ENCODE results near the gene CACNB4. TPM values are rescaled to one million over a fixed set of nuclear protein-coding genes. Genes with fewer than 3 reads are reported as not detected.

The CACNB4 gene
- total and polyA plus RNA-seq, 2 donors = 3.0 to 3.5 TPM

DNA sequence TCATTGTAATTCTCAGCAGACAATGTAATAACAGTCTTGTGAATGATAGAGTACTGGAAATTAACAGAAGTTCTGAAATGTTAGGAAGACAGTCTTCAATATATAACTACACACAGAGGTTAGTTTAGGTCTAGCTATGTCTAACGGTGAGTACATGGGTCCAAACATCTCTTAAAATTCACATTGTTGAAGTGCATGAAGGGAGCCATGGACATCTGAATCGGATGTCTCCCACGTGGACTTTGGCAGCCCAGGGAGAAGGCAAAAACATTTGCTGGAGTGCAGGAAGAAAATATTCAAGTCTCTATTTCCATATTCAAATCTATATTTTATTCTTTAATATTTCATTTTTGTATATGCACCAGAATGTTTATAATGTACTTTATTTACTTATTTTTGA is 34.8 kb downstream of the CACNB4 start:
- Histone ChIP-seq H3K27me3 (ENCODE audit: control insufficient read depth in 2 of 2, insufficient read depth in 1 of 2, low read length in 1 of 2) (no peaks in the 10 kb centered on the region), H3K4me3 (ENCODE audit: low read length in 2 of 2) (no peak overlapping the region)

DNA sequence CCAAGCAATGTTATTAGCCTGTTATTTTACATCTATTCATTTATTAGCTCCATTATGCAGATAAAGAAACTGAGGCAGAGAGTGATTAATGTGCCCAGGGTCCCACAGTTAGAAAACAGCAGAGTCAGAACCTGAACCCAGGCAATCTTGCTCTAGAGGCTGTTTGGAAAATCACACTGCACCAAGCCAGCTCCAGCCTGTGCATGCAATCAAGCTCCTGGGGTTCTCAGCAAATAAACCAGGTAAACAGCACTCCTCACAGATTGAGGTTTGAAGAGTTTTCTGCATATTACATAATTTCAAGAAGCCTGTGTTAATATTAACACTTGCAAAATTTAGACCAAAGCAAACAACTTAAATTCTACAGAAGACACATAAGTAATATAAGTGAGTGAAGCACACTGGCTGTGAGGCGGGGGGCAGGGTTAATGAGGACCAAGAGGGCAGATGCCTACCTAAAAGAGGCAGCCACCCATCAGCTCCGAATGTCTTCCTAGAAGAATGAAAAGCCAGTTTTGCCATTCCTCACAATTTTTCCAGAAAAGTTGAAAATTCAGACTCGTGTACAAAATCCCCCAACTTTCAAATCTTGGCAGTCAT is 35.4 kb downstream of the CACNB4 start:
- Histone ChIP-seq H3K27me3 (ENCODE audit: control insufficient read depth in 2 of 2, insufficient read depth in 1 of 2, low read length in 1 of 2) (no peaks in the 10 kb centered on the region), H3K27ac (ENCODE audit: low read depth in 1 of 2, low read length in 1 of 2) (no peak overlapping the region), H3K36me3 (ENCODE audit: control insufficient read depth in 2 of 2, insufficient read depth in 2 of 2, low read length in 1 of 2) (no peaks in the 10 kb centered on the region), H3K9me3 (ENCODE audit: control insufficient read depth in 2 of 2, insufficient read depth in 1 of 2, low read length in 1 of 2) (no peaks in the 10 kb centered on the region), H3K4me1 (ENCODE audit: control insufficient read depth in 2 of 2, insufficient read depth in 2 of 2, low read length in 2 of 2) (peaks cover 0 to 5% of the 10 kb centered on the region in 2 donors), H3K4me3 (ENCODE audit: low read length in 2 of 2) (no peak overlapping the region)
- no peak for DNase-seq (ENCODE audit: low read depth in 6 of 9, low spot score in 9 of 9)
- 87% methylated on average over 3 of the region's 3 CpGs for WGBS

More for the DNA sequence above, 34.8 kb downstream of the CACNB4 start:
- Histone ChIP-seq H3K36me3 (ENCODE audit: control insufficient read depth in 2 of 2, insufficient read depth in 2 of 2, low read length in 1 of 2) (no peaks in the 10 kb centered on the region), H3K4me1 (ENCODE audit: control insufficient read depth in 2 of 2, insufficient read depth in 2 of 2, low read length in 2 of 2) (peaks cover 0 to 5% of the 10 kb centered on the region in 2 donors), H3K27ac (ENCODE audit: low read depth in 1 of 2, low read length in 1 of 2) (no peak overlapping the region), H3K9me3 (ENCODE audit: control insufficient read depth in 2 of 2, insufficient read depth in 1 of 2, low read length in 1 of 2) (no peaks in the 10 kb centered on the region)
- no peak for DNase-seq (ENCODE audit: low read depth in 6 of 9, low spot score in 9 of 9)
- WGBS = 95% methylated on average over 3 of the region's 3 CpGs

DNA sequence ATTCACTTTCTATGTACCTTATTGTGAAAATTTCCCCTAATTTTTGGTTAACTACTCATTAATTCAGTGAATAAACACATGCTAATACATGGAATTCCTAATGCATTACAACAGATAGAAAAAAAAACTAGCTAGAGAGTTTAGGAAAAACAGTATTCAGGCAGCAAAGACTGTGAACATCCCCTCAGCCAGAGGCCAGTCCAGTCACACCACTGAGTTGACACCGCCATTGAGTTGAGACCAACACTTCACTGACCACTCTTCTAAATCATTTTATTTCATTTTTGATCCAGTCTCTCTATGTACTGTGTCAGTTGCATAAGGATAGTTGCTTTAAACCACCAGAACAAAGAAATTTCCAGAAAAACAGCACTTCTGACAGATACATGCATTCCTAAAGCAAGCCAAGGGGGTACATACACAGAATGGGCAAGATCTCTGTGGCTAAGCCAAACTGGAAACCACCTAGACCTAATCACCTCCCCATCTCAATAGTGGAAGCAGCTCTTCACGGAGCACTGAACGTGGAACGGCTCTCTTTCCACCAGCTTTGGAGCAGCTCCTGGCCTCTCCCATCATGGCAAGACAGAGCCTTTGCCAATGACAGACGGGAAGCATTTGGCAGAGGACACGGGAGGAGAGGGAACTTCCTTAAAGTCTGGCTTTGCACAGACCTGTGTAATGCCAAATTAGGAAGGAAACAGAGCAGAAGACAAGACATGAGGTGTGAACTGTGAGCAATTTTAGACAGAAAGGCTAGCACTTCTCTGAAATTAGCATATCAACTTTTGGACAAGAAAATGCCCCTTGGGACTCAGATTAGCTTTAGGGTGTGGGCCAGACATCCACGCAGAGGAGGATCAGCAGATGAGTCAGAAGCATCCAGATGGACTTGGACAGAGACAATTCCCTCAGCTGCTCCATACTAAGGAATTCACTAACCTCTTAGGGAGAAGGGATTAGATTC is 36.4 kb downstream of the CACNB4 start:
- H3K27ac ChIP-seq (ENCODE audit: low read depth in 1 of 2, low read length in 1 of 2) = peak overlapping the region in 1 of 2 donors; percentile 20
- no peaks in the 10 kb centered on the region for H3K9me3 ChIP-seq (ENCODE audit: control insufficient read depth in 2 of 2, insufficient read depth in 1 of 2, low read length in 1 of 2)
- no peaks in the 10 kb centered on the region for H3K36me3 ChIP-seq (ENCODE audit: control insufficient read depth in 2 of 2, insufficient read depth in 2 of 2, low read length in 1 of 2)
- H3K4me3 ChIP-seq (ENCODE audit: low read length in 2 of 2) = no peak overlapping the region
- H3K4me1 ChIP-seq (ENCODE audit: control insufficient read depth in 2 of 2, insufficient read depth in 2 of 2, low read length in 2 of 2) = peaks cover 0 to 5% of the 10 kb centered on the region in 2 donors
- WGBS = 71% methylated on average over 7 of the region's 7 CpGs
- no peaks in the 10 kb centered on the region for H3K27me3 ChIP-seq (ENCODE audit: control insufficient read depth in 2 of 2, insufficient read depth in 1 of 2, low read length in 1 of 2)
- DNase-seq (ENCODE audit: low read depth in 6 of 9, low spot score in 9 of 9) = no peak

DNA sequence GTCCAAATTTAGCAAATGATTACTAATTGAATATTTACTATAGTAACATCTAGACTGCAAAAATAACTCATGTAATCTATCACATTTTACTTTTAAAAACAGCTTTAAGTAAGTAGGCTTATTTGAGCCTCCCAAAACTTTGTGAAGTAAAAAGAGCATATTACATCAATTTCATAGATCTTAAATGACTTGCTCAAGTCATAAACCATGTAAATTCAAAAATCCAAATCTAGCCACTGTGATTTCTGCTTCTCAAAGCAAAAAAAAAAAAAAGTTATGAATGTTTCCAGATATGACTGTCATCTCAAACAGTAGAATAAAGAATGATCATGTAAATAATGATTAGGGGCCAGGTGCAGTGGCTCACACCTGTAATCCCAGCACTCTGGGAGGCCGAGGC is 37.5 kb downstream of the CACNB4 start:
- Histone ChIP-seq H3K27ac (ENCODE audit: low read depth in 1 of 2, low read length in 1 of 2) (no peak overlapping the region), H3K9me3 (ENCODE audit: control insufficient read depth in 2 of 2, insufficient read depth in 1 of 2, low read length in 1 of 2) (no peaks in the 10 kb centered on the region), H3K4me3 (ENCODE audit: low read length in 2 of 2) (no peak overlapping the region), H3K27me3 (ENCODE audit: control insufficient read depth in 2 of 2, insufficient read depth in 1 of 2, low read length in 1 of 2) (no peaks in the 10 kb centered on the region), H3K4me1 (ENCODE audit: control insufficient read depth in 2 of 2, insufficient read depth in 2 of 2, low read length in 2 of 2) (peaks cover 0 to 5% of the 10 kb centered on the region in 2 donors), H3K36me3 (ENCODE audit: control insufficient read depth in 2 of 2, insufficient read depth in 2 of 2, low read length in 1 of 2) (no peaks in the 10 kb centered on the region)
- DNase-seq (ENCODE audit: low read depth in 6 of 9, low spot score in 9 of 9) = no peak
- WGBS = 90% methylated on average over 1 of the region's 1 CpG

DNA sequence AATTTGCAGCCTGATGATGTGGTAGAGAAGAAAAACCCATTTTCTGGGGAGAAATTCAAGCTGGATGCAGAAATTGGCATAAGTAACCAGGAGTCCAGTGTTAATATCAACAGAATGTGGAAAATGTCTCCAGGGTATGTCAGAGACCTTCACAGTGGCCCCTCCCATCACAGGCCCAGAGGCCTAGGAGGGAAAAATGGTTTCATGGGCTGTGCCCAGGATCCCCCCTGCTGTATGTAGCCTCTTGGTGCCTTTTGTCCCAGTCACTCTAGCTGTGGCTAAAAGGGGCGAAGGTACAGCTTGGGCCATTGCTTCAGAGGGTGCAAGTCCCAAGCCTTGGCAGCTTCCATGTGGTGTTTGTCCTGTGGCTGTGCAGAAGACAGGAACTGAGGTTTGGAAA is 40.2 kb downstream of the CACNB4 start:
- Histone ChIP-seq H3K4me1 (ENCODE audit: control insufficient read depth in 2 of 2, insufficient read depth in 2 of 2, low read length in 2 of 2) (peaks cover 0 to 5% of the 10 kb centered on the region in 2 donors), H3K36me3 (ENCODE audit: control insufficient read depth in 2 of 2, insufficient read depth in 2 of 2, low read length in 1 of 2) (no peaks in the 10 kb centered on the region), H3K27ac (ENCODE audit: low read depth in 1 of 2, low read length in 1 of 2) (no peak overlapping the region), H3K4me3 (ENCODE audit: low read length in 2 of 2) (no peak overlapping the region), H3K27me3 (ENCODE audit: control insufficient read depth in 2 of 2, insufficient read depth in 1 of 2, low read length in 1 of 2) (no peaks in the 10 kb centered on the region), H3K9me3 (ENCODE audit: control insufficient read depth in 2 of 2, insufficient read depth in 1 of 2, low read length in 1 of 2) (no peaks in the 10 kb centered on the region)
- 90% methylated on average over 1 of the region's 1 CpG for WGBS
- no peak for DNase-seq (ENCODE audit: low read depth in 6 of 9, low spot score in 9 of 9)

DNA sequence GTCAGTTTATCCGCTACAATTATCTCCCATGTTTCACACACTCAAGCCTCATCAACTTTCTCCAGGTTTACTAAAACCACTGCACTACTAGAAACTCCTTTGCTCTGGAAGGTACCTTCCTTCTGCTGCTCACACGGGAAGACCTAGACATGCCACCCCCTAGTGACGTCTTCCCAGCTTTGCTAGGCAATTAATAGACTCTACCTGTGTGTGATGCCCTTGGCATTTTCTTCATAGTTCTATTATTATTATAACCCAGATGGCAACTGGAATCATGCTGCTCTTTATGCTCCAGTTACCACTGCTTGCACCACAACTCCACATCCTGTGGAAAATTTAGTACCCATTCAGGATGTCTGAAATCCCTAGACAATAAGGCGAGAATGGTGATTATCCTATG is 42.4 kb downstream of the CACNB4 start:
- WGBS = 96% methylated on average over 4 of the region's 4 CpGs
- H3K27me3 ChIP-seq (ENCODE audit: control insufficient read depth in 2 of 2, insufficient read depth in 1 of 2, low read length in 1 of 2) = no peaks in the 10 kb centered on the region
- no peaks in the 10 kb centered on the region for H3K36me3 ChIP-seq (ENCODE audit: control insufficient read depth in 2 of 2, insufficient read depth in 2 of 2, low read length in 1 of 2)
- no peaks in the 10 kb centered on the region for H3K4me1 ChIP-seq (ENCODE audit: control insufficient read depth in 2 of 2, insufficient read depth in 2 of 2, low read length in 2 of 2)
- no peak for DNase-seq (ENCODE audit: low read depth in 6 of 9, low spot score in 9 of 9)
- H3K9me3 ChIP-seq (ENCODE audit: control insufficient read depth in 2 of 2, insufficient read depth in 1 of 2, low read length in 1 of 2) = no peaks in the 10 kb centered on the region
- H3K4me3 ChIP-seq (ENCODE audit: low read length in 2 of 2) = no peak overlapping the region
- H3K27ac ChIP-seq (ENCODE audit: low read depth in 1 of 2, low read length in 1 of 2) = no peak overlapping the region

DNA sequence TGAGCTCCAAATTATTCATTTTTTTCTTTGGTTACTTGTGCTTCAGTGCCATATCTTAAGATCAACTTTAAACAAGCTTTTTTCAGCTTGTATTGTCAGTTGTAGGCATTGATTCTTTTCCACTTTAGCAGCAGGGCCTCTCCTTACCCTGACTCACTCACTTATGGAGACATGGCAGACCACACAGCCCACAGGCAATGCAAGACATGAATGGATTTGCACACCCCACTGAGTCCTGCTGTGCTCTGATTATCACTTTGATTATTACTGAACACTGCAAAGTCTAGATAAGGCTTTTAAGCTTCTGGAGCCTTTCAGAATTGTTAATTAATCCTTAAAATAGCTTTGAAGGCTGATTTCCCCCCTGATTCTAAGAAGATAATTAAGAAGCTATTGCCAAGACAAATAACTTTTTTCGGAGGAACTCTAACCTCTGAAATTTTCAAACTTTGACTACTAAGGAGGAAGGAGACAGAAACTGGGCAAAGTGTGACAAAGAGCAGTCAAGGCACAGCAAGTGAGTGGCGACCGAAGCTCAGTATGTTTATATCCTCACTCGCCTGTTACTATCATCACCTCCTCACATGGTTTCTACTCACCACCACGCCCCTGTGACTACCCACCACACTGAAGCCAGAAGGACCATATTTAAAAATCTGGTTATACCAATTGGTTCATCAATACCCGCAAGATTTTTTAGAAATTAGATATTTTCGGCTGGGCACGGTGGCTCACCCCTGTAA is 43.3 kb downstream of the CACNB4 start:
- H3K4me3 ChIP-seq (ENCODE audit: low read length in 2 of 2) = no peak overlapping the region
- no peaks in the 10 kb centered on the region for H3K27me3 ChIP-seq (ENCODE audit: control insufficient read depth in 2 of 2, insufficient read depth in 1 of 2, low read length in 1 of 2)
- H3K36me3 ChIP-seq (ENCODE audit: control insufficient read depth in 2 of 2, insufficient read depth in 2 of 2, low read length in 1 of 2) = no peaks in the 10 kb centered on the region
- no peaks in the 10 kb centered on the region for H3K9me3 ChIP-seq (ENCODE audit: control insufficient read depth in 2 of 2, insufficient read depth in 1 of 2, low read length in 1 of 2)
- no peak overlapping the region for H3K27ac ChIP-seq (ENCODE audit: low read depth in 1 of 2, low read length in 1 of 2)
- no peaks in the 10 kb centered on the region for H3K4me1 ChIP-seq (ENCODE audit: control insufficient read depth in 2 of 2, insufficient read depth in 2 of 2, low read length in 2 of 2)
- DNase-seq (ENCODE audit: low read depth in 6 of 9, low spot score in 9 of 9) = no peak
- WGBS = 94% methylated on average over 8 of the region's 8 CpGs

DNA sequence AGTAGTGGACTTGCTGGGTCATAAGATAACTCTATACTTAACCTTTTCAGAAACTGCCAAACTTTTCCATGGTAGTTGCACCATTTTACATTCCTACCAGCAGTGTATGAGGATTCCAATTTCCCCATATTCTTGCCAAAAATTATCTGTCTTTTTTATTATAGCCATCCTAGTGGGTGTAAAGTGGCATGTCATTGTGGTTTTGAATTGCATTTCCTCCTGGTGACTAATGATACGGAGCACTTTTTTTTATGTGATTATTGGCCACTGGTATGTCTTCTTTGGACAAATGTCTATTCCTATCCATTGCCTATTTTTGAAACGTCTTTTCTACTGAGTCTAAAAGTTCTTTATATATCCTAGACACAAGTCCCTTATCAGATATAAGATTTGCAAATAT is 44.3 kb downstream of the CACNB4 start:
- Histone ChIP-seq H3K27ac (ENCODE audit: low read depth in 1 of 2, low read length in 1 of 2) (no peak overlapping the region), H3K27me3 (ENCODE audit: control insufficient read depth in 2 of 2, insufficient read depth in 1 of 2, low read length in 1 of 2) (no peaks in the 10 kb centered on the region), H3K36me3 (ENCODE audit: control insufficient read depth in 2 of 2, insufficient read depth in 2 of 2, low read length in 1 of 2) (no peaks in the 10 kb centered on the region), H3K4me1 (ENCODE audit: control insufficient read depth in 2 of 2, insufficient read depth in 2 of 2, low read length in 2 of 2) (no peaks in the 10 kb centered on the region), H3K9me3 (ENCODE audit: control insufficient read depth in 2 of 2, insufficient read depth in 1 of 2, low read length in 1 of 2) (no peaks in the 10 kb centered on the region), H3K4me3 (ENCODE audit: low read length in 2 of 2) (no peak overlapping the region)
- DNase-seq (ENCODE audit: low read depth in 6 of 9, low spot score in 9 of 9) = no peak
- 13% methylated on average over 2 of the region's 2 CpGs for WGBS

DNA sequence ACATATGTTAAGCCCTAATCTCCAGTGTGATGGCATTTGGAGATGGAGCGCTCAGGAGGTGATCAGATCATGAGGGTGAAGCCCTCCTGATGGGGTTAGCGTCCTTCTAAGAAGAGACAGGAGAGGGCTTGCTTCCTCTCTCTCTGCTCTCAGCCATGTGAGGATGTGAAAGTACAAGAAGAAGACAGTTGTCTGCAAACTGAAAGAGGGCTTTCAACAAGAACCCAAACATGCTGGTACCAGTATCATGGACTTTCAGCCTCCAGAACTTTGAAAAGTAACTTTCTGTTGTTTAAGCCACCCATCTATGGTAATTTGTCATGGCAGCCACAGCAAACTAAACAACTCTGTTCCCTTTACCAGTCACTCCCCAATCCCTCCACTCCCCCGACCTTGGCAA is 47.4 kb downstream of the CACNB4 start:
- no peak for DNase-seq (ENCODE audit: low read depth in 6 of 9, low spot score in 9 of 9)
- H3K9me3 ChIP-seq (ENCODE audit: control insufficient read depth in 2 of 2, insufficient read depth in 1 of 2, low read length in 1 of 2) = no peaks in the 10 kb centered on the region
- WGBS = 95% methylated on average over 3 of the region's 3 CpGs
- H3K4me3 ChIP-seq (ENCODE audit: low read length in 2 of 2) = no peak overlapping the region
- no peaks in the 10 kb centered on the region for H3K36me3 ChIP-seq (ENCODE audit: control insufficient read depth in 2 of 2, insufficient read depth in 2 of 2, low read length in 1 of 2)
- no peaks in the 10 kb centered on the region for H3K27me3 ChIP-seq (ENCODE audit: control insufficient read depth in 2 of 2, insufficient read depth in 1 of 2, low read length in 1 of 2)
- H3K27ac ChIP-seq (ENCODE audit: low read depth in 1 of 2, low read length in 1 of 2) = no peak overlapping the region
- H3K4me1 ChIP-seq (ENCODE audit: control insufficient read depth in 2 of 2, insufficient read depth in 2 of 2, low read length in 2 of 2) = no peaks in the 10 kb centered on the region

Data from thymus (tissue), 11 donors.